Measurements from ENCODE around the gene SPTA1.

SPTA1 gene

DNA sequence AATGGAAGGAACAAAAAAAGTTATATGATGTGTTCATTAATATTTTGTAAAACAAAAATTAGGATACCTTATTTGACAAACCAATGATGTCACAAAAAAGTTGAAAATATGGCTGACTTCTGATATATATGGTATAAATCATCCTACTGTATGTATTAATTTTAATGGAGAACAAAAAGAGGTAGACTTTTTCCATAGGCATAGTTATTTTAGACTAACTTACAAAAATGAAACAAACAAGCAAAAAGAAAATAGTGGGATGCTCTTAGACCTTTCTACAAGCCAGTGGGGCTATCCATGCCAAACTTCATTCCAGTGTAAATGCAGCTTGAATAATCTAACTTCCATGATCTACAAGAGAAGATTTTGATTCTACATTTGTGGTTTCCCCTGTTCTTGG is 522 bp upstream of the SPTA1 start:
- in situ Hi-C loops (cut with HindIII; ENCODE audit: low sequenced_read_pairs), result no loop called here

DNA sequence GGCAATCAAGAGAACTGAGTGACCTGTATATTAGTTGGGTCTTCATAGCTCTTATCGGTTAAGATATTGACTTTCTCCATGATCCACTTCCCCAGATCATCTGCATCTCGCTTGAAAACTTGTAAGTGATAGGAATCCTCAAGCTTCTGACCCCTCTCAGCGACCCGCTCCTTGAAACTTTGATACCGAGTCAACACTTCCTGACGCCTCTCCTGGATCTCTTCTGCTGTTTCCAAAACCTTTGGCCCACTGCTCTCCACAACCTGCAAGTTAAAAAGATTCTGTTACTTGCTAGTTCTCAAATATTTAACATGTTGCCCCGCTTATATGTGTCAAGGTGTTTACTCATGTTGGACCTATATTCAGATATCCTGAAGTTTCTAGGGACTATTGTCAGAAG is 1.4 kb downstream of the SPTA1 start:
- in situ Hi-C loops (cut with HindIII; ENCODE audit: low sequenced_read_pairs), result no loop called here

DNA sequence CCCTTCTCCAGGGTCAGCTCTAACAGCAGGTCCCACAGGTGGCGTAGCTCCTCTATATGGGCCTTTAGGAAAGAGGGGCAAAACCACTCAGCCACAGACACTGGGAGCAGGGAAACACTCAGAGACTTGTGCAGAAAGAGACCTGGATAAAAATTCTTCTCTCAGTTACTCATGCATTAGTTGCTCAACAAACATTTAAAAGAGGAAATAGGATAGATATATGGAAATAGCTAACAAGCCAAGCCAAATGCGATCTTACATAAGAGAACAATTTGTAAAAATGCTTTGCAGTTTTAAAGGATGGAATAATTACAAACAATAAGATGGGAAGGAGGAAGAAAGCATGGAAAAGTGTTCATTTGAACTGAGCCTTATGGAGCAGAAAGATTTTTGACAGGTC is 4.9 kb downstream of the SPTA1 start:
- in situ Hi-C loops (cut with HindIII; ENCODE audit: low sequenced_read_pairs), result no loop called here

DNA sequence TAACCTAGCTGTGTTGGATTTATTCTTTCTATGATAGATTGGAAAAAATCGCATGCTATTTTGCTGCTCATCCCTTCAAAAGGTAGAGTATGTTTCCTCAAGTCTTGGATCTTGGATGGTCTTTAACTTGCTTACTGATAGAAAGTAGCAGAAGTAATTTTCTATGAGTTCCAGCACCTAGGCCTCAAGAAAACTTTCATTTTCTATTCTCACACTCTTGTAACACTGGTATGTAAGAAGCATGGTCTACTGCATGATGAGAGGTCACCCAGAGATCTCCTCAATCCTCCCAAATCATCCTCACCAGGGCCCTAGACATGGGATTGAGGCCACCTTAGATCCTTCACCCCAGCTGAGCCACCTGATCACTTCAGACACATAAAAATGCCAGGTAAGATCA is 7.2 kb downstream of the SPTA1 start:
- in situ Hi-C loops (cut with HindIII; ENCODE audit: low sequenced_read_pairs), result no loop called here

DNA sequence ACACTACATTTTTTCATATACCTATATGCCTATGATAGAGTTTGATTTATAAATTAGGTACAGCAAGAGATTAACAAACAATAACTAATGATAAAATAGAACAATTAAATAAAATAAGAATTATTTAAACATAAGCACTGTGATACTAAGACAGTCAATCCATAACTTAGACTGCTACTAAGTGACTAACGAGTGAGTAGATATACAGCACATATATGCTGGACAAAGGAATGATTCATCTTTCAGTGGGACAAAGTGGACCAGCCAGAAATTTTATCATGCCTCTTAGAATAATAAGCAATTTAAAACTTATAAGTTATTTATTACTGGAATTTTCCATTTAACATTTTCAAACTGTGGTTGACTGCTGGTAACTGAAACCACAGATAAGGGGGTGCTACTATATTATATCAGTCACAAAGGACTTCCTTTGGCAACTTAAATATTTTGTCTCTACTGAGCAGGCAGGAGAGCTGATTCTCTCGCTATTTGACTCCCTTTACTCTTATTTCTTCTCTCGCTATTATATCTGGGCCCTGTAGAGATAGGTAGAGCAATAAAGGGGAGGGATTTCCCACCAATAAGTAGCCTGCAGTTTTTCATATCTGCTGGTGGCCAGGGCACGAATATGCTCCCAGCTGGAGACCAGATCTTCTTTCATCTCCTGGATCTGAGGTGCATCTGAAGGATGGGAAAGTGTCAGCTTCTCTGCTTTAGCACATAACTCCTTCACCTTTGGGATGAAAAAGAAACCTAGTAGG is 10.8 kb downstream of the SPTA1 start:
- in situ Hi-C loops (cut with HindIII; ENCODE audit: low sequenced_read_pairs), result no loop called here

DNA sequence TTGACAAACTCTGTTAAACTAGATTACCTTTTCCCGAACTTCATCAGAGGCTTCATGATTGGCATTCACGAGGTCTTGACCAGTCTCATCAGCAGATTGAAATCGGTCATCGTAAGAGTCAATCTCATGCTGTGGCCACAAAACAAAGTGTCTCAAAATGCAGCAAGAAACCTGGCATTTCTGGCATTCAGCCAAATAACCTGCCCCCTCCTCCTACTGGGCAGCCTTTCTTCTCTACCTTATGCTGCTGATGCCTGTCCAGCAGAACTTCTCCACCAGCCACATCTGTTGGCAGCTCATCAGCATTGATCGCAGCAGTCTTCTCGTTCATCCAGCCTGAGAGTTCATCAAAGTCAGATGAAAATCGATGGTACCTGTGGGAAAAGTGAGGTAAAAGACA is 12.2 kb downstream of the SPTA1 start:
- in situ Hi-C loops (cut with HindIII; ENCODE audit: low sequenced_read_pairs), result no loop called here

DNA sequence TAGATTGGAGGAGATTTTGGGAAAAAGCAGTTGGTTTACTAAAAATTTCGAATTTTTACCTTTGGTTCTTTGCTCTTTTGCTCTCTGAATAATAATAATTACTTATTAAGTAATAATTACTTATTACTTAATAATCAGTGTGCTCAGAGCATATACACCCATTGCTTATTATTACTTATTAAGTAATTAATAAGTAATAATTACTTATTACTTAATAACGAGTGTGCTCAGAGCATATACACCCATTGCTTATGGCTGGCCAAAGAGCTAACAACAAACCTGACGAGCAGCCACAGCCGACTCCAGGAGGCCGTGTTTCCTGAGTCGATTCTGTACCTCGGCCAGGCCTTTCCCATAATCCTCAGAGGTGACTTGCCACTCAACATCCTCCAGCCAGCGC is 20.5 kb downstream of the SPTA1 start:
- in situ Hi-C loops (cut with HindIII; ENCODE audit: low sequenced_read_pairs), result no loop called here

DNA sequence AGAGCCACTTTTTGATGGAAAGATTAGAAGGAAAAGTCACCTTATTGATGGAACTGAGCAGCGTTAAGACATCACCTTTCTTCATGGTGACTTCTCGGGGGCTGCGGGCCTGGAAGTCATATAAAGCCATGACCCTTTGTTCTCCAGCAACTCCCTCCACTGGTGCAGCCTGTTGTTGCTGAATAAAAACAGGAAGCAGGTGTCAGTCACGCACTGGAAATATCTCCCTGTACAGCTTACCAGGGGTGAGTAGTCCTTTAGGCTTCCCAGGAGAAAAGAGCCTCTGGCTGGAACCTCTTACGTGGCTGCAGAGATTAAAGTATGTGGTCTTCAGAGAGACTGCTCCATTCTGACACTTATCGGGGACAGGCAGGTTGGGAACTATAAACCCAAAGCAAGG is 31.9 kb downstream of the SPTA1 start:
- in situ Hi-C loops (cut with HindIII; ENCODE audit: low sequenced_read_pairs), result no loop called here

DNA sequence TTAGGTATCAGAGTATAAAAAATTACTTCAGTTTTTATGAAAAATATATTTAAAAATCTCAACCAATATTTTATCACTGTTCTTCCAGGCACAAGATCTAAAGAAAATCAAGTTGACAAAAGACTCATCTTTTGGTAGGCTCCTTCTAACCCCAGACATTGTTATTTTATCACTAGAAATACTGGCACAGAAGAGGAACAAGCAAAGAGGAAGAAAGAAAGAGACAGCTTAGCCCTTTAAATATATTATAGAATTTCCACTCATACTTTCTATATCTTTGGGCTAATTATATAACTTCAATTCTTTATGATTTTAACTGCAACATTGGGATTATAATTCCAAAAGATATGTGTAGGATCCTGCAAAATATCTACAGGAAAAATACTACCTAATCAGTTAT is 32.4 kb downstream of the SPTA1 start:
- in situ Hi-C loops (cut with HindIII; ENCODE audit: low sequenced_read_pairs), result no loop called here

DNA sequence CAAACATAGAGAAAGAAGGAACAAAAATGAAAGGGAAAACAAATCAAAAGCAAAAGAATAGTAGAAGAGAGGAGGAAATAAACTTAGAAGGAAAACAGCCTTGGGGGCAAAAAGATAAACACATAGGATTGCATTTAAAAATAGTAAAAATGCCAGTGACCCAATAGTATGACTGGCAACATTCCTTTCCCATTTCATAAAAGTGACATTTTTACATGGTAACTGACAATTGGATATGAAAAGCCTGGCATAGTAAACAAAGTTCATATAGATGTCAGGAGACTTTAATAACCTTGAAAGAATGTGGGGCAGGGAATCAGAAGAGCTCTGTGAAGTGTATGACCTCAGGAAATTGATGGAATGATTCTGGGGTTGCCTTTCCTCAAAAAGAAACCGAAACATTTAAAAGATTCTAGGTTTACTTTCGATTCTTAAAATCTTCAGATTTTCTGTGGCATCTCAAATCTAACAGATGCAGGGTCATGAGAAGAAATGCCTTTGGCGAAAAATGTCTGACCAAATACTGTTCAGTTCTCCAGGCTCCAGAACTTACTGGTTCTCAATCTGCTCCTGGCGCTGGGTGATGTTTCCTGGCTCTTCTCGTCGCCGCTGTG is 33.7 kb downstream of the SPTA1 start:
- in situ Hi-C loops (cut with HindIII; ENCODE audit: low sequenced_read_pairs), result no loop called here

DNA sequence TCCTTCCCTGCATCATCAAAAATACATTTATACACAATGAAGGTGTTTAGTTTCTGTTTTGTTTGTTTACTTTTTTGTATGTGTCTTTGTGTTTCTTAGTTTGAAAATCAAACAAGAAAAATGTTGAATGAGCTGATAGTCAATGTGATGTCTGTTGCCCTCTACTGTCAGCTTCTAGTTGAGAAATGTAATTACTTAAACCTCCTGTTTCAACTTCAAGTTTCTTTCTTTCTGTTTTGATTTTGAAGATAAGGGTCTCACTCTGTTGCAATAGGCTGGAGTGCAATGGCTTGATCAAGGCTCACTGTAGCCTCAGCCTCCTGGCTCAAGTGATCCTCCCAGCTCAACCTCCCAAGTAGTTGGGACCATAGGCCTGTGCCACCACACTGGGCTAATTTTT is 37.5 kb downstream of the SPTA1 start:
- in situ Hi-C loops (cut with HindIII; ENCODE audit: low sequenced_read_pairs), result no loop called here

DNA sequence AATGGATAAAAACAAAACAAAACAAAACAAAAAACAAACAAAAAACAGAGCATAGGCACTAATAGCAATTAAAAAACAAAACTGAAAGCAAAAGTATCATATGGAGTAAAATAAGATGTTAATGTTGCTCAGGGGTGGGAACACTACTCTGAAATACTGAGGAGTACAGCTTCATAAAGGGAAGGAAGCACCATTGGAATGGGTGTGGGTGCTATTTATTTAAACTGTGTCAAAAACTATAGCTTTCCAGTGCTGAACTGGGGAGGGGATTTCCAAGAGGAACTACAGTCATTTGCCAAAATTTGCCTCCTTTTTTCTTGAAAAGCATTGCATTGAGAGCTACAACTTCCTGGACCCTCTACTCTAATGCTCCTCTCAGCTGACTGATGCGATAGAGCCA is 40.0 kb downstream of the SPTA1 start:
- in situ Hi-C loops (cut with HindIII; ENCODE audit: low sequenced_read_pairs), result no loop called here

DNA sequence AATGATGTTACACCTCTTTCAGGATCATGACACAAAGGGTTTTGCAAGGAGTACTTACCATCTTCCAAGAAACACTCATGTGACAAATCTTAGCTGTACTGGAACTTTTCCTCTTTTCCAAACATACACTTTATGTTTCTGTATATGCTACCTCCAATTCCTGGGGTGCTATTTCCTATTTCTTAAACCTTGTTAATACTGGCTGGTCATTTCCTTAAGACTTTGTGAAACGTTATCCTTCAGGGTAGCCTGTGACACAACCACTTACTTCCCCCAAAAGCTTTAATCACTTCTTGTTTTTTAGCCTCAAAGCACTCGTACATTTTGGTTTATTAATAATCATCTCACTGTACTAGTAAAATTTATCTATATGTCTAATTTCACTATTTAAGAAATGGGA is 42.1 kb downstream of the SPTA1 start:
- in situ Hi-C loops (cut with HindIII; ENCODE audit: low sequenced_read_pairs), result no loop called here

DNA sequence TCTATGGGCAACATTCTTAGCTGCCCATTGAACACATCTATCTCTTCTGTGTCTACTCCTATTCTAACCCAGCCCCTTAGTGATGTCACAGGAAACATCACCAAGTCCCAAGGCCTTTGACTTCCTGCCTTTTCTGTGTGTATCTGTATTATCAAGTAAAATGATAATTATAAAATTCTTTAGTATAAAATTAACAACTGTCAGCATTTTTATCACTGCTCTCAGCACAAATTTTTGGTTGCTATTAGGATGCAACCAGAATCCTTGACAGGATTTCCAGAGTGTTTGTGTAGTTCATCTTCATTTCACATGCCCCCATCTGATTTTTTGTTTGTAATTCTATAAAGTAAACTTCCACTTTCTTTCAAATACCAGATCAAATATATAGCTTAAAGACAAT is 47.6 kb downstream of the SPTA1 start:
- in situ Hi-C loops (cut with HindIII; ENCODE audit: low sequenced_read_pairs), result no loop called here

DNA sequence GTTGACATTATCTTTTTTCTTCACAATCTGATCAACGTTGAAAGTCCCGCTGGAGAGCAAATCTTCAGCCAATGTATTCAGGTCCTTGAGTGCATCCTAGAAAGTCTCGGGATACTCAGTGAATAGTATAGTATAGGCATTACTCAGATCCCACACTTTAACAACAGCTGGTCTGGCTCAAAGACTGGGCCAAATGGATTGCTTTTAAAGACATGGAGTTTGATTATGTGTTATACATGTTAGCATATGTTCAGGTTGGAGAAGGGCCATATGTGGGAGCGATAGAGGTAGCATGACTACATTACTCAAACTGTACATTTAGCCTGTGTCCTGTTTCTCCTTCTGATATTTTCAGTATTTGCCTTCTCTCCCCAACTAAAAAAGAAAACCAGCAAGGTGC is 48.4 kb downstream of the SPTA1 start:
- in situ Hi-C loops (cut with HindIII; ENCODE audit: low sequenced_read_pairs), result no loop called here

DNA sequence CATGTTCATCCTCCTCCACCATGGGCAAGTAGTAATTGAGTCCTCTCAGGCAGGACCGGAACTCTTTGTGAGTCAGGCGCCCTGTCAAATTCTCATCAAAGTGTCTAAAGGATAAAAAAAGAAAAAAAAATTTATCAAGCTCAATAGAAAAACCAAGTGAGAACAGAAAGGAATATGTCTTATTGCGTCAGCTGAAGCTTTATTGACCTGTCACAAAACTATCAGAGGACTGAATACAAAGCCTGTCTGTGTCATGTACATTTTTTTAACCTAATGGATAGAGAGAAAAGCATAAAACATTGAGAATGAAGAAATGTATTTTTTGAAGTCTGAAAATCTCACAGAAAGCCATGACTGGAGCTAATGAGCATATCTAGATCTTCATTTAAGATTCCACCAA is 72.8 kb downstream of the SPTA1 start:
- in situ Hi-C loops (cut with HindIII; ENCODE audit: low sequenced_read_pairs), result no loop called here

DNA sequence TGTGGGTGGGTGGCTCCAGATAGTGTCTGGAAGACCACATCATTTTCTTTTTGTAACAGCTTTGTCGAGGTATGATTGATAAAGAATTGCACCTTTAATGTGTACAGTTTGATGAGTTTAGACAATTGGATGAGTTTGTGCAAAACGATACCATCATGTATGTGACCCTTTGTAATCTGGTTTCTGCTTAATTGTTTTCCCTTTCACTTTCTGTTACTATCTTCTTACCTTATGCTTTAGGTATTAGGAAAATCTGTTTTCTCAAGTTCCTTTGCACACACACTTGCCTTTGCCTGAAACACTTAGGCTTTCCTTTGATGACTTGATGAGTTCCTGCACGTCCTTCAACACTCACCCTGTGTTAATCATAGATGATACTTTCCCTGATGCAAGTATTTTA is 74.6 kb downstream of the SPTA1 start:
- in situ Hi-C loops (cut with HindIII; ENCODE audit: low sequenced_read_pairs), result no loop called here

DNA sequence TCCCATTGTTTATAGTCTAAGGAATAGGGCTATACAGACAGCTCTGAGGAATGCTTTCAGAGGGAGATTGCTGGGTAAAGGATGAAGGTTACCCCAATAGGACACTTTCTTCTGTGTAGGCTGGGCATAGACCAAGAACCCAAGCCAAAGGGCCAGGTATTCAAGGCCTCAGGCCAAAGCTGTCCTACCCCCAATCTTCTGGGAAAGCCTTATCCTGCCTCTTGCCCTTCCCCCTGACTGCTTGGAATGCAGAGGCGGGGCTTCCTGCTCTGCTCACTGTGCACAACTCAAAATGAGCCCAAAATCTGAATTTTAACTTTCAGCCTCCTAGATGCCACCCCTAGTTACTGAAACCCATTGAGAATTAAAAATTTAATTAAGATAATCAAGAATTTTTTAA is 79.2 kb downstream of the SPTA1 start:
- in situ Hi-C loops (cut with HindIII; ENCODE audit: low sequenced_read_pairs), result no loop called here

DNA sequence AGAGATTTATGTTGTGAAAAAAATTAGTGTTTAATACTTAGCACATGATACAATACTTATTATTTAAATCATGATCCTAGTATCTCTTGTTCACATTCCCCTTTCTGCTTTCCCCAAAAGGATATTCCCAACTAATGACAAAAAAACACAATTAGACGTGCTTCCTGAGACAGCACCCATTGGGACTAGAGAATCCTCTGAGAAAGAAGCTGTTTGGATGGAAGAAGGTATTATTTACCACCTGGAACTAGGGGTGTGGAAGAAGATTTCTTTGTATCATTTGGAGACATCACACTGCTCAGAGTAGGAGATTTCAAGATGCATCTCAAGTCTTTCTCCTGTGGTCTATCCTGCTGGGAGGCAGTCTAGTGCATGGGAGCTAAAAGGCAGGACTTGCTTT is 81.5 kb downstream of the SPTA1 start, which contains the start of gene OR10Z1:
TSS of gene OR10Z1 (plus strand) at position 301 of the 400 bp plus-strand sequence. CDS start 1,171 bp downstream, outside the sequence.
- in situ Hi-C loops (cut with HindIII; ENCODE audit: low sequenced_read_pairs), result no loop called here

DNA sequence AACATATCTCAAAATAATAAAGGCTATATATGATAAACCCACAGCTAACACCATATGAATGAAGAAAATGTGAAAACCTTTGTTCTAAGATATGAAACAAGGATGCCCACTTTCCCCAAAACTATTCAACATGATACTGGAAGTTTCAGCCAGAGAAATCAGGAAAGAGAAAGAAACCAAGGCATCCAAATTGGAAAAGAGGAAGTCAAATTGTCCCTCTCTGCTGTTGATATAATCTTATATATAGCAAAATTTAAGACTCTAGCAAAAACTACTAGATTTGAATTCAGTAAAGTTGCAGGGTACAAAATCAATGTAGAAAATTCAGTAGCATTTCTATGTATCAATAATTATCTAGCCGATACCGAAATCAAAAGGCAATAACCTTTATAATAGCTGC is 85.8 kb downstream of the SPTA1 start:
- in situ Hi-C loops (cut with HindIII; ENCODE audit: low sequenced_read_pairs), result no loop called here

DNA sequence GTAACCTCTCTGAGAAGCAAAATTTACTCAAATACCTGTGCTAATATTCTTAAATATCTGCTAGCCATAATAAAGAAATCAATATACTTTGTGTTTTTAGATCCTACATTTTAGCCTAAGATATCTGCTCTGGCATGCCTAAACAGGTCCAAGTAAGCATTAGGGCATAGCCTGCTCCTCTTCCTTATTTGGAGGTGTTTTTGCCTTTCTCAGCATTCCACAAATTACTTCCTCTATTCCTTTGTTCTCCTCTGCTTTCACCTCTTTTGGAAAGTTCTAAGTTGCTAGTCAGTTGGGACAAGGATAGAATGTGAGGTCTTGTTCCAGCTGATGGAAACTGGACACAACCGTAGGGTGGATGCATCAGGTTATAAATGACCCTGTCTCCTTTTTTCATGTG is 99.6 kb downstream of the SPTA1 start:
- in situ Hi-C loops (cut with HindIII; ENCODE audit: low sequenced_read_pairs), result no loop called here

DNA sequence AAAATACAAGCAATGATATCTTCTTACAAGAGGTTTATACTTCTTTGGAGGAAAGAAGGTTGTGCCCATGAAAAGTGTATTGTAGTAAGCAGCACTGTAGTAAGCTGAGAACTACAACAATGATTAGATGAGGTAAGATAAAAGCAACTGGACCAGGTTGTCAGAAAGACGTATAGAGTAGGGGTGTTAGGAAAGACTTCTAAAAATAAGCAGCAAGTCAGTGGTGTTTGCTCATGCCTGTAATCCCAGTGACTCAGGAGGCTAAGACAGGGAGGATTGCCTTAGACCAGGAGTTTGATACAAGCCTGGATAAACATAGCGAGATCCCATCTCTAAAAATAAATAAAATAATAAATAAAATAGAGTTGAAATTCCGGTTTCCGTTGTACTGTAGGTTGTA is 102.6 kb downstream of the SPTA1 start:
- in situ Hi-C loops (cut with HindIII; ENCODE audit: low sequenced_read_pairs), result no loop called here

DNA sequence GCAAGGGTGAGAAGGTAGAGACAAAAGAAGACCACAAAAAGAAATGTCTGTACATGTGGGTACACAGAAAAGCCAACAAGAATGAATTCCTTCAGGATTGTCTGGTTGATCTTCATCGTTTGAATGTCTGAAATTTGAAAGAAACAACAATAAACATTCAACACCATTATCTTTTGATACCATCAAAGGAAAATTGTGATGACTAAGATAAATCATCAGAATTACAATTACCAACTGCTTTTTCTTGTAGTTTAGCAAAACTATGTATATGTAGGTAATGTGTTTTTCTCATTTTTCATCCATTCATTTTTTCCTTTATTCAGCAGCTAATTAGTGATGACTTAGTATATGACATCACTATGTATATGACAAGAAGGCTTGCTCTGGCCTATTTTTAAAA is 106.8 kb downstream of the SPTA1 start, which contains the start of gene OR10X1:
TSS of gene OR10X1 (minus strand) at position 167 of the 400 bp plus-strand sequence. CDS start at position 167, 0 bp downstream.
- in situ Hi-C loops (cut with HindIII; ENCODE audit: low sequenced_read_pairs), result no loop called here
